WTC11 (cell line): ENCODE data around the gene USF2. TPM values are rescaled to one million over a fixed set of nuclear protein-coding genes. Genes with fewer than 3 reads are reported as not detected.

Source experiments
- ATAC-seq: fragments of 200-7000 bp; cut with Tn5 transposase; 2 replicates; pipeline ENCODE4 v1.10.0; 2021; ENCODE audit warnings: mild to moderate bottlenecking, moderate library complexity
- CTCF ChIA-PET: fragments of 300-600 bp; sonication (Branson Sonifier 250); formaldehyde crosslinking; loops from one replicate; lab custom pipeline; 2021; ENCODE audit warnings: antibody characterized with exemption; lab: Charles Lee
- POLR2A ChIA-PET: fragments of 350-600 bp; sonication (Branson Sonifier 250); formaldehyde crosslinking; loops from one replicate; lab custom pipeline; 2021; ENCODE audit warnings: antibody characterized with exemption; lab: Charles Lee
- DNase-seq: peaks from one replicate; pipeline ENCODE4 v3.0.0; 2021; ENCODE audit warnings: low spot score
- H3K27ac Mint-ChIP-seq: 2 replicates; pipeline ENCODE4 v1.8.0; 2021; ENCODE audit warnings: mixed read lengths
- H3K27me3 Mint-ChIP-seq: 2 replicates; pipeline ENCODE4 v1.8.0; 2021; ENCODE audit warnings: low read depth, mild to moderate bottlenecking, moderate library complexity, mixed read lengths
- H3K36me3 Mint-ChIP-seq: 2 replicates; pipeline ENCODE4 v1.8.0; 2021; ENCODE audit warnings: mixed read lengths
- H3K4me1 Mint-ChIP-seq: 2 replicates; pipeline ENCODE4 v1.8.0; 2022; ENCODE audit warnings: mixed read lengths
- H3K4me3 Mint-ChIP-seq: 2 replicates; pipeline ENCODE4 v1.8.0; 2021; ENCODE audit warnings: mild to moderate bottlenecking, moderate library complexity, mixed read lengths
- H3K9me3 Mint-ChIP-seq: 2 replicates; pipeline ENCODE4 v1.8.0; 2021; ENCODE audit warnings: mixed read lengths
- AR ChIP-seq: fragments of 250-450 bp; sonication (Bioruptor Pico); IDR thresholded peaks from 2 replicates; pipeline ENCODE4 v1.9.0; 2021; ENCODE audit warnings: mild to moderate bottlenecking
- CREB1 ChIP-seq: sonication (generic); formaldehyde crosslinking; IDR thresholded peaks from 2 replicates; pipeline ENCODE4 v1.8.0; 2023; ENCODE audit warnings: mild to moderate bottlenecking, missing genetic modification reagents
- EMX1 ChIP-seq: fragments of 250-450 bp; sonication (Bioruptor Pico); IDR thresholded peaks from 2 replicates; pipeline ENCODE4 v1.8.0; 2021; ENCODE audit warnings: mild to moderate bottlenecking
- GABPB1 ChIP-seq: sonication (generic); formaldehyde crosslinking; IDR thresholded peaks from 2 replicates; pipeline ENCODE4 v1.8.1; 2023; ENCODE audit warnings: mild to moderate bottlenecking, missing genetic modification reagents
- IRF2 ChIP-seq: sonication (generic); formaldehyde crosslinking; IDR thresholded peaks from 2 replicates; pipeline ENCODE4 v1.8.0; 2022; ENCODE audit warnings: low read depth, missing genetic modification reagents, borderline replicate concordance
- MLX ChIP-seq: sonication (generic); formaldehyde crosslinking; IDR thresholded peaks from 2 replicates; pipeline ENCODE4 v1.8.1; 2023; ENCODE audit warnings: mild to moderate bottlenecking, missing genetic modification reagents, moderate library complexity
- MYBL2 ChIP-seq: sonication (generic); formaldehyde crosslinking; IDR thresholded peaks from 2 replicates; pipeline ENCODE4 v1.8.1; 2023; ENCODE audit warnings: mild to moderate bottlenecking, moderate library complexity, missing genetic modification reagents
- NR1H2 ChIP-seq: sonication (generic); formaldehyde crosslinking; IDR thresholded peaks from 2 replicates; pipeline ENCODE4 v1.9.0; 2021; ENCODE audit warnings: mild to moderate bottlenecking, moderate library complexity, missing genetic modification reagents
- NR2C2 ChIP-seq: sonication (generic); formaldehyde crosslinking; IDR thresholded peaks from 2 replicates; pipeline ENCODE4 v1.8.0; 2022; ENCODE audit warnings: mild to moderate bottlenecking, missing genetic modification reagents
- NR3C1 ChIP-seq: sonication (generic); formaldehyde crosslinking; conservative IDR thresholded peaks from 2 replicates; pipeline ENCODE4 v1.8.1; 2023; ENCODE audit warnings: low read depth, mild to moderate bottlenecking, missing genetic modification reagents
- PREB ChIP-seq: sonication (generic); formaldehyde crosslinking; IDR thresholded peaks from 2 replicates; pipeline ENCODE4 v1.8.1; 2022; ENCODE audit warnings: mild to moderate bottlenecking, missing genetic modification reagents, moderate library complexity, borderline replicate concordance
- SMAD3 ChIP-seq: sonication (generic); formaldehyde crosslinking; IDR thresholded peaks from 2 replicates; pipeline ENCODE4 v1.8.0; 2022; ENCODE audit warnings: missing genetic modification reagents, mild to moderate bottlenecking, borderline replicate concordance
- STAT6 ChIP-seq: sonication (generic); formaldehyde crosslinking; conservative IDR thresholded peaks from 2 replicates; pipeline ENCODE4 v1.8.1; 2023; ENCODE audit warnings: mild to moderate bottlenecking, low read depth, missing genetic modification reagents, moderate library complexity
- ZNF138 ChIP-seq: sonication (generic); formaldehyde crosslinking; conservative IDR thresholded peaks from 2 replicates; pipeline ENCODE4 v1.8.1; 2022; ENCODE audit warnings: mild to moderate bottlenecking, moderate library complexity, missing genetic modification reagents
- ZNF281 ChIP-seq: sonication (generic); formaldehyde crosslinking; IDR thresholded peaks from 2 replicates; pipeline ENCODE4 v1.8.0; 2023; ENCODE audit warnings: mild to moderate bottlenecking, missing genetic modification reagents
- ZNF396 ChIP-seq: fragments of 250-450 bp; sonication (Bioruptor Pico); IDR thresholded peaks from 2 replicates; pipeline ENCODE4 v1.8.0; 2021; ENCODE audit warnings: mild to moderate bottlenecking, moderate library complexity, borderline replicate concordance
- ZNF416 ChIP-seq: fragments of 250-450 bp; sonication (Bioruptor Pico); IDR thresholded peaks from 2 replicates; pipeline ENCODE4 v1.9.0; 2021; ENCODE audit warnings: mild to moderate bottlenecking, inconsistent platforms
- total RNA-seq: library from RNA; stranded (reverse); gene quantifications from 3 replicates; pipeline ENCODE4 v1.2.3, GENCODE V29; 2021

USF2 gene
- total RNA-seq, 1 experiment from 2014 or later = 109 TPM

- TF ChIP-seq CREB1 = no peak
- TF ChIP-seq NR1H2 (CRISPR knock-in tag) = no peak
- TF ChIP-seq SMAD3 = no peak
- no peak for TF ChIP-seq ZNF416
These were observed 58.9 kb downstream of the USF2 start (continued) for GRCh38 chr19:35327642-35328041.

GRCh38 chr19:35328851-35329285, 60.1 kb downstream of the USF2 start, which contains the start of gene CD22:
CD22 (plus strand) TSS chr19:35329187; CDS start chr19:35332041, 2,854 bp downstream.
- ATAC-seq = no peak; the same call in 1 of the 2 replicates
- ChIA-PET POLR2A (no interaction called here), CTCF (interaction anchor here (0.8 to 2.1 kb wide), 3 partner anchors 22 to 24 kb away, joined by 3 to 10 read pairs (median 4); no protein-coding TSS in a partner anchor)
- no peak for DNase-seq
- Mint-ChIP-seq H3K9me3 (no peaks in the 10 kb centered on the region), H3K4me3 (no peak within 1 kb of the TSS), H3K27me3 (no peaks in the 10 kb centered on the region; the same call in 1 of the 2 replicates), H3K36me3 (no peaks in the 10 kb centered on the region), H3K4me1 (peaks cover 13% of the 10 kb centered on the region), H3K27ac (no peak within 1 kb of the TSS)
- no peak for TF ChIP-seq ZNF396 (CRISPR knock-in tag)

- Mint-ChIP-seq H3K4me1 (peaks cover 13% of the 10 kb centered on the region), H3K27me3 (no peaks in the 10 kb centered on the region; the same call in 1 of the 2 replicates), H3K9me3 (no peaks in the 10 kb centered on the region), H3K27ac (no peak overlapping the region), H3K36me3 (no peaks in the 10 kb centered on the region), H3K4me3 (no peak overlapping the region)
- CTCF ChIA-PET = interaction anchor here (0.8 to 2.1 kb wide), 3 partner anchors 23 to 24 kb away, joined by 3 to 10 read pairs (median 4); no protein-coding TSS in a partner anchor
- ATAC-seq (no peak), DNase-seq (no peak)
- TF ChIP-seq PREB (CRISPR knock-in tag) = no peak
- TF ChIP-seq STAT6 (CRISPR knock-in tag) = no peak
- TF ChIP-seq MLX (CRISPR knock-in tag) = no peak
- no peak for TF ChIP-seq GABPB1
- TF ChIP-seq NR2C2 (CRISPR knock-in tag) = no peak
- no peak for TF ChIP-seq IRF2 (CRISPR knock-in tag)
- TF ChIP-seq NR3C1 (CRISPR knock-in tag) = no peak
- no peak for TF ChIP-seq AR (CRISPR knock-in tag)
- no peak for TF ChIP-seq ZNF138 (CRISPR knock-in tag)
- TF ChIP-seq EMX1 = no peak
- no peak for TF ChIP-seq ZNF281 (CRISPR knock-in tag)
- TF ChIP-seq MYBL2 (CRISPR knock-in tag) = no peak
- POLR2A ChIA-PET = no interaction called here
These were observed 60.6 kb downstream of the USF2 start for GRCh38 chr19:35329323-35329722.
